HUDEP-2 (cell line): ENCODE results near the gene ALDH1B1.
"Not testable (repeated sequence)": the region's sequence is repeated elsewhere in the genome, so short reads cannot be mapped to it uniquely, and the experiment has no call there.

Source experiments
- DNase-seq, 76 experiments: peaks; one replicate each; lab custom pipeline; 2025; ENCODE audit not compliant: unreplicated experiment in 76 of 76; lab: John Stamatoyannopoulos, UW

ALDH1B1 gene

DNA sequence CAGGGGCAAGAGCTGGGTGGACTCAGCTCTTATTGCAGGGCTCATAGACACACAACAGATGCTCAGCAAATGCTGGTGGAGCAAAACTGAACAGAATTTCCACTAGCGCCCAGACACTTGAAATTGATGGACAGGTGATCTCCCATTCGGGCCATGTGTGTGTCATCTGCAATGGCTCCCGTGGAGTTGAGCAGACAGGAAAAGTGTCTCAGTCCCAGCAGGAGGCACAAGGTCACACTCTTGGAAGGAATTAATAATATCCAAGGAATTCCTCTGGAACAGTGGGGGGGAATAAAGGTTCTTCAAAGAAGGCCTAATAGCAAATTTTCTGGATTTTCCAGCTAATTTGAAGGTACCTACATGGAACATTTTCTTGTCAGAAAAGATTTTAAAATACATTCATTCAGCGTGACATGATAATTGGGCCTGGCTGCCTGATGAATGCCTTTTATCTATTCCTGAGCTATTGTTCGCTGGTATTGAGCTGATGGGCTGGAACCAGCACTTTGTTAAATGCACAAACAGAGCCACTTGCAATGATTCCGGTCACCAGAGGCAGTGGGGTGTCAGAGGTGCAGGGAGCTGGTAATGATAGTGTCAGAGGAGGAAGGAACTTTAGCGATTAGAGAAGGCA, 31.5 kb upstream of the ALDH1B1 start:
- no peak for DNase-seq

DNA sequence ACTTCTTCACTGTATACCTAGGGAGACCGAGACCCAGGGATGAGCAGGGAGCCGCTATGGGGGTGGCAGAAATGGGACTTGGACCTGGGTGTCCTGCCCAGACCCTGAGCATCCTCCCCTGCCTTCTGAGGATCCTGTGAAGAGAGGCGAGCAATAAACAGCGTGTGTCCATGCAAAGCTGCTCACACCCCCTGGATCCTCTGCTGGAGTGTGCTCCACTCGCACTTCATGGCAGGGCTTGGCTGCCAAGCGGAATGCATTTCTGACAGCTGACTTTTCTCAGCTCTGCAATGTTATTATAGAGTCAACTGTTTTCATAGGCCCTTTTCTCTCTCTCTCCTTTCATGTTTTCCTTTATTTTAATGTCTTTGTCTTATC, 31.0 kb upstream of the ALDH1B1 start:
- DNase-seq = no peak

DNA sequence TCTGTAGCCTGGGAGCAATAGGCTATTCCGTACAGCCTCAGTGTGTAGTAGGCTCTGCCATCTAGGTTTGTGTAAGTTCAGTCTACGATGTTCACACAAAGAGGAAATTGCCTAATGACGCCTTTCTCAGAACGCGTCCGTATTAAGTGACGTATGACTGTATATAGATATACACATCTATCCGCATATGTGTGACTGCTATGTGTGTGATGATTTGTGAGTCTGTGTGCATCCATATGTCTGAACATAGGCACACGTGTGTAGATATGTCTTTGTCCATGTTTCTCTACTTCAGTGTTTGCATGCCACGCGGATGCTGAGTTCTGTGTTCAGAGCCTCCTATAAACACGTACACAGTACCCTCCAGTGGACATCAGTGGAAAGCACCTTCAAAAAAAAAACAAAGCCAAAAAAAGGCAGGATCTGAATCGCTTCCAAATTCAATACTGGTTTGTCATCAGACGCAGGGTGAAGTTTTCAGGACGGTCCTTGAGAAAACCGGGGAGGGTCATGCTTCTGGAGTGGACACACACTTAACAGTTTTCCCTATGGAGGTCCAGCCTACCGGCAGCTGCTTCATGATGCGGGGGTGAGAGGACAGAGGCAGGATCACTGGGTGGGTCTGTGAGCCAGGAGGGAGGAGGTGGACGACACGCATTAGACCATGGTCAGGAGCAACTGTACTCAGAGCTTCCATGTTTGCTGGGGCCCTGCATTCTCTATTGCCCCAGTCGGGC, 29.5 kb upstream of the ALDH1B1 start:
- DNase-seq = peak in 15 of 76 experiments; percentile 1 to 27 (median 8)

DNA sequence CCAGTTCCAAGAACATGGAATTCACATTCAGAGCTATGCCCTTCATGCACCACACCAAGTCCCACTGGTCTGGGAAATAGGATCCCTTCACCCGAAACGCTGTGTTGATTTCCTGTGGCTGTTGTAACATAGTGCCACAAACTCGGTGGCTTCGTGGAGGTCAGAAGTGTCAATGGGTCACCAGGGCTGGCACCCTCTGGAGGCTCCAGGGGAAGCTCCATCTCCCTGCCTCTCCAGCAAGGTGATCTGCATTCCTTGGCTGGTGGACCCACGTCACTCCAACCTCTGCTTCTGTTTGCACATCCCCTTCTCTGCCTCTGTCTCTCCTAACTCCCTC, 28.9 kb upstream of the ALDH1B1 start:
- no peak for DNase-seq

DNA sequence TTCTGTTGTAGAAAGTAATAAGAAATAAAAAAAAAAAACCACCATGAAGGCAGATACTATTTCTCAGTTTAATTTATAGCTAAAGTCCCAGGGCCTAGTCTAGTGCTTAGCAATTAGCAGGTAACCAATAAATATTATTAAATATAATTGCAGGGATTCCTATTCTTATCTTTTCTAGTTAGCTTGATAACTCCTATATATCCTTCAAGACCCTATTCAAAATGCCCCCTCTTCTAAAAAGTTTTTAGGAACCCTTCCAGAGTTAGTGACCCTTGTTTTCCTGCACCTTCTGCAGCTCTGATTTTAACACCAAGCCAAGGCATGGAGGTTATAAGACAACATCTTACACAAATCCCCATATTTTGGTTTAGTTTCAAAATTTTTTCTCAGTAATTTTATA, 24.6 kb upstream of the ALDH1B1 start:
- no peak for DNase-seq

DNA sequence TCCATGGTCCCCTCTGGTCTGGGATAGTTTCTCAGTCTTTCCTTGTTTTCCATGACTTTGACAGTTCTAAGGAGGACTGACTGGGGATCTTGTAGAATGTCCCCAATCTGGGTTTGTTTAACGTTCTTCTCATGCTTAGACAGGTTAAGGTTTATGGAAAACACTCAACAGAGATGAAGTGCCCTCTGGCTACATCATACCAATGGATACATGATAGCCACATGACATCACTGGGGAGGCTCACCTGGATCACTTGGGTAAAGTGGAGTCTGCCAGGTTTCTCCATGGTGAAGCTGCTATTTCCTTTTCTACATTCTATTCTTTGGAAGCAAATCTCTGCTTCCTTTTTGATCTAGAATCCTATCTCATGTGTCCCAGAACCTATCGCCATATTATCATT, 23.8 kb upstream of the ALDH1B1 start:
- no peak for DNase-seq

DNA sequence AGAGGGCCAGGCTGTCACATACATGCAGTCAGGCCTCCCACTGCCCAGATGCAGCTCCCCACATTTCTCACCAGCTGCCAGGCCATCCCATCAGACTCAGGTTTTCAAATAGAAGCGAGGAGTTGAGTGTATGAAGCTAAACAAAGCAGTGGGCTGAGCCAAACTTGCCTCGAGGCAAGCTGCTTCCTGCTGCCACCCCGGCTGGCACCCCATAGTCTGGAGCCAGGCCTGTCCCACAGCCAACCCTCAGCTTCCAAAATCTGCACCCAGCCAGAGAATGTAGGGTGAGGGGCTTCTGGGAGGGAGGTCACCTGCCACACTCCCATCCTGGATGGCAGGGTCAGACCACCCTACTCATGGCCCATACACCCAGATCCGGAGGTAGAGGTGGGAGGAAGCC, 22.3 kb upstream of the ALDH1B1 start:
- DNase-seq = no peak

DNA sequence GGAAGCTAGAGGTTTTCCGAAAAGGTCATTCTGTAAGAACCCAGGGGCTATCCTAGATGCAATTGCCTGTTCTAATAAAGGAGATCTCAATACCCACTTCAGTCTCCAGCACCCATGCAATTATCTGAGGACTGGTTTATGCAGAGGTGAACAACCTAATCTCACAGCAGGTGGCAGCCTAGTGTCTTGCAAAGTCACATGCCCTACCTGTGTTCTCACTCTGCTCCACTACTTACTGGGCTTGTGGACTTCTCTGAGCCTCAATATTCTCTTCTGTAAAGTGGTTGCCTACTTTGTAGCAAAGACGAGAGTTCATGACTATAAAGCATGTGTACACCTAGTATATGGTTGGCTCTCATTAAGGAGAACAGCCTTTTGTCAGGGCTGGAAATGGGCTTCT, 21.0 kb upstream of the ALDH1B1 start:
- DNase-seq = peak in 22 of 76 experiments; percentile 2 to 42 (median 14)

DNA sequence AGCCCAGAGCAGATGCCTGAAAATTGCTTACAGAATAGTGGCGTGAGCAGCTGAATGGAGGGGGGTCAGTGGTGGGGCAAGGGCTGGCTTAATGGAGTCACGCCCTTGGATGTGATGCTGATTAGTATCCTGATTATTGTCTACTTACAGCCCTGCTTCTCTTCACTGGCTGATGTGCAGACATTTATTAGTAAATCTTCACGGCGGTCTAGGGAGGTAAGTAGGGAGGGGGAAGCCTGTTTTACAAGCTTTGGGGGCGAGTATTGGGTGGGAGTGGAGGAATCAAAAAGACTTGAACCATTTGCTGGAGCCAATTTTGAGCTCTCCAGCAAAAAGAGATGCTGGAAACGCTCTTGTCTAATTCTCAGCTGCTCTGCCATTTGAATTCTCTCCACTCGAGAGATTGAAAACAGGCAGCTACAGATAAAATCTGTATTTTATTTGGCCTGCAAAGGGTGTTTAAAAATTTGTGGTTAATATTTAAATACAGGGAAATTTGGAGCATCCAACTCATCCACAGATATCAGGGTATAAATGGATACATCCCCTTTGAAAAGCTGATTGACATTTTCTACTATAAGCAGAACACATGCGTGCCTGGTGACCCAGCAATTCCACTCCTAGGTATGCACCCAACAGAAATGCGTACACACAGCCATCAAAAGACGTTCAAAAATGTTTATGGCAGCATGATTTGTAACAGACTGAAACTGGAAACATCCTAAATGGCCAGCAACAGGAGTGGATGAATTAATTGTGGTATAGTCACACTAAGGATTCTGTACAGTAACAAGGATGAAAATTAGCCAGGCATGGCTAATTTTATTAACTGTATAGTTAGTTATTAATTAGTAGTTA, 19.5 kb upstream of the ALDH1B1 start:
- DNase-seq = no peak

DNA sequence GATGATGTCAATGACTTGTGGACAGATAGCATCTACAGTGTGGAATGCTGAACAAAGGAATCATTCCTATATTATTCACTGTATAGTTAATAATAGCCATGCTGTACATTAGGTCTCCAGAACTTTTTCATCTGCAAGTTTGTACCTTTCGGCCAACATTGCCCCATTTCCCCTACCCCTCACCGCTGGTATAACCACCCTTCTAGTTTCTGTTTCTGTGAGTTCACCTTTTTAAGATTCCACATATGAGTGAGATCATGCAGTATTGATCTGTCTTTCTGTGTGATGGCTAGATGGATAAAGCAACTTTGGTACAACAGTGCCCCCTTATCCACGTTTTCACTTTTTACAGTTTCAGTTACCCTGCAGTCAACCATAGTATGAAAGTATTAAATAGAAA, 18.8 kb upstream of the ALDH1B1 start:
- no peak for DNase-seq

DNA sequence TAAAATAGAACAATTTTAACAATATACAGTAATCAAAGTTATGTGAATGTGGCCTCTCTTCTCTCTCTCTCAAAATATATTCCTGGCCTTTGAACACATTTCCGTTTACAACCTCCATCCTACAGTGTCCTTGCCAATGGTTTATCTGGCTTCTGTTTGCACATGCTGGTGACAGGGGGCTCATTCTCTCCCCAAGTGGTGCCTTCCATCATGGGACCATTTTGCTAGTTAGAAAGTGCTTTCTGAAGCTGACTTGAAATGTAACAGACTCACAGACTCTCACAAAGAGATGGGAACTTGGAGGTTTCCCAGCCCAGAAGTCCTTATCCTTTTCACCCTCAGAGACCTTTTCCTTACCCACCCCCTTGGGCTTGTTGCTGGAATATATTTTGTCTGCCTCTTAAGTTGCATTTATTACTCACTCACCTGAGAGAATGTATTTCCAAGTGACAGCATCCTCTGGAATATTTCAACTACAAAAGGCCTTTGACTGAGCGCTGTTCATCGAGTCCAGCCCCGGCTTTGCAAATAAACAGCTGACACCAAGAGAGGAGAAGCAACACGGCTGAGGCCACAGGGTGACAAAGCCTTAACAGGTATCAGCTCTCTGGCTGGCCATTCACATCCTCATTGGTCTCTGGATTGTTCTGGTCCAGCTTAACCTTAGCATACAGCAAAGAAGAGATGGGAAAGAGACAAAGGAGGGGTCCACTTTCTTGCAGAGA, 17.5 kb upstream of the ALDH1B1 start:
- no peak for DNase-seq

DNA sequence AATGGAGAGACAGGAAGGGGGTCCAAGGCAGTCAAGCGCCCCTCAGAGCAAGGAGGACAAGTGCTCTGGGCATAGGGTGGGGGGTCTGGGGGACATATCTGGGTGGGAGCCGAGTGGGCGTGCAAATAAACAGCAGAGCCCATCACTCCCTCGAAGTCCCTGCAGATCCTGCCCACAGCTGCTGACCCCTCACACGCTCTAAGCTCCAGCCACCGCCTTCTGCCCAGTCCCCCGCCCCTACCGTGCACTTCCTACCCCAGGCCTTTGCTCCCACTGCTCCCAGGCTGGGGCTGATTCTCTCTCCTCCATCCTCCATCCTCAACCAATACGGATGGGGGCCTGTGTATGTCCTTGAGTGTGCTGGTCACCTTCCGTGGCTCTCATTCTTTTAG, 16.9 kb upstream of the ALDH1B1 start:
- DNase-seq = no peak

DNA sequence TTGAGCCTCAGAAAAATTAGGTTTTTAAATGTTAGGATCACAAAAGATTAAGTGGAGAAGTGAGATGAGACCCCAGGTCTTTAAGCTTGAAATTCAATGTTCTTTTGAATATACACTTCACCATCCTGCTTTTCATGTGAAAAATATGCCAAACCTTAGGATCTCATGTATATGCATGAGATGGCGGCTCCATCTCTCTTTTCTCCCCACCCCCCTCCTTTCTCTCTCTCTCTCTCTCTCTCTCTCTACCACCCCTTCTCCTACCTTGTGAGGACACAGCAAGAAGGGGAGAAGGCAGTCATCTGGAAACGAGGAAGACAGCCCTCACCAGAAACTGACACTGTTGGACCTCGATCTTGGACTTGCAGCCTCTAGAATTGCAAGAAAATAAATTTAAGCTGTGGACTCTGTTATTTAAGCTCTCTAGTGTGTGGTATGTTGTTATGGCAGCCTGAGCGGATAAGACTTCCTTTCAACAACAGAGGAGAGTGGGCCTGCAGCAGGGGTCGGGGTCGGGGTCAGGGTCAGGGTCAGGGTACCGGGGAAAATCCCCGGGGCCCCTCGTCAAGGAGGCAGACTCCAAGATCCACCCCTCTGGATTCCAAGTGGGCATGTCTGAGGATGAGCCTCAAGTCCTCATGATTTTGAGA, 16.4 kb upstream of the ALDH1B1 start:
- no peak for DNase-seq

DNA sequence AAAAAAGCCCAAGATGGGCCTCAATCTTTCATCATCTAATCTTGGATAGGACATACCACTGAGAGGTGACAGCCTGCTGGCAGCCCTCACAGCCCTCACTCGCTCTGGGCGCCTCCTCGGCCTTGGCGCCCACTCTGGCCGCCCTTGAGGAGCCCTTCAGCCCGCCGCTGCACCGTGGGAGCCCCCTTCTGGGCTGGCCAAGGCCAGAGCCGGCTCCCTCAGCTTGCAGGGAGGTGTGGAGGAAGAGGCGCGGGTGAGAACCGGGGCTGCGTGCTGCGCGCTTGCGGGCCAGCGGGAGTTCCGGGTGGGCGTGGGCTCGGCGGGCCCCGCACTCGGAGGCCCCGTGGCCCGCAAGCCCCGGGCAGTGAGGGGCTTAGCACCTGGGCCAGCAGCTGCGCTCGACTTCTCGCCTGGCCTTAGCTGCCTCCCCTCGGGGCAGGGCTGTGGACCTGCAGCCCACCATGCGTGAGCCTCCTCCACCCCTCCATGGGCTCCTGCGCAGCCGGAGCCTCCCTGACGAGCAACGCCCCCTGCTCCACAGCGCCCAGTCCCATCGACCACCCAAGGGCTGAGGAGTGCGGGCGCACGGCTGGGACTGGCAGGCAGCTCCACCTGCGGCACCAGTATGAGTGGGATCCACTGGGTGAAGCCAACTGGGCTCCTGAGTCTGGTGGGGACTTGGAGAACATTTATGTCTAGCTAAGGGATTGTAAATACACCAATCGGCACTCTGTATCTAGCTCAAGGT, 15.0 kb upstream of the ALDH1B1 start:
- DNase-seq = not testable (repeated sequence)

DNA sequence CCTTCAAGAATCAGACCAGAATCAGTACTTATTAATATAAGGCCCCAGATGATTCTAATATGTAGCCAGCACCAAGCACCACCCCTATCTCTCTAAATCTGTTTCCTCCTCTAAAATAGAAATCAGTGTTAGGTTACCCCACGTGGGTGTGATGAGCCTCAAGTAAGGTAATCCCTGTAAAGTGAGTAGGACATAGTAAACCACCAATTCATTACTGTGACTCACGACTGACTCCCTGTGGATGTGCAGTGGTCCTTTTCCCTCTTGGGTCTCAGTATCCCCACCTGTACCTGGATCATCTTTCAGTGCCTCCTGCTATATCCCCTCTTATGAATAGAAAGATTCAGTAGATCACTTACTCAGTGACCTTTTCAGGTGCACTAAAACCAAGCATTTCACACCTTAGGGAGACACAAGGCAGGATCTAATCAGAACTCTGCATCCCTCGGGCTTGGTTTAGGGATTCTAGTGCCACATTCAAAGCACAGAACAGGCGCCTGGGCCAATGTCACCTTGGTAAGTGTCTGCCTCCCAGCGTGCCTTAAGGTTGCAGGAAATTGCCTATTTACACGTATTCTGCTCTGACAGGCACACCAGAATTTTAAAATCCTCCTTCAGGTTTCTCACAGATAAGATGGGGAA, 12.2 kb upstream of the ALDH1B1 start:
- DNase-seq = no peak

DNA sequence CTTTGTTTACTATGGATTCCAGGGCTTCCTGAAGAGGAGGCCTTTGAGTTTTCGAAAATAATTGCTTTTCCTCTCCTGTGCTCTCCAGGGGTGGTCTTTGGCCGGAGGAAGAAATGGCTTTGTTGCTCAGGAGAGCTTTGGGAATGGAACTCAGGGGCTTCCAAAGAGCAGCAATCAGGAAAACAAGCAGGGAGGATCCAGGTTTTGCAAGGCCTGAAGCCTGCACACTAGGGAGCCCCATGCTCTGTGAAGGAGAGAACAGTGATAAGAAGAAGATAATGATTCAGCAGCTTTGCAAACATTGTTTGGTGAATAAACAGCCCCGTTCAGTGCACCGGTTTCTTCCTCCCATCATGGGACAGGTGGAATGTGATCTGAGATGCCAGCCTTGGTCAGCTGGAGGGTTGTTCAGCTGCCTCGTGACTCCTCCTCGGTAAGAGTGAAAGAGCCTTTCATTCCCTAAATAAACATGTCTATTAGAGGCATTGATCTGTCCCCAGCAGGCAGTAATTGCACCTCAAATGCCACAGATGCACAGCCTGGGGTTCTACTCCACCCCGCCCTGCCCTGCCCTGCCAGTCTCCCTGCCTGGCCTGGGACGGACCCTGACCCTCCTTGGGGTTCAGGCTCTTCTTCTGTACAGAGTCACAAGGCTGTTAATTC, 11.5 kb upstream of the ALDH1B1 start:
- DNase-seq = peak in 4 of 76 experiments; percentile 3 to 8 (median 7)

DNA sequence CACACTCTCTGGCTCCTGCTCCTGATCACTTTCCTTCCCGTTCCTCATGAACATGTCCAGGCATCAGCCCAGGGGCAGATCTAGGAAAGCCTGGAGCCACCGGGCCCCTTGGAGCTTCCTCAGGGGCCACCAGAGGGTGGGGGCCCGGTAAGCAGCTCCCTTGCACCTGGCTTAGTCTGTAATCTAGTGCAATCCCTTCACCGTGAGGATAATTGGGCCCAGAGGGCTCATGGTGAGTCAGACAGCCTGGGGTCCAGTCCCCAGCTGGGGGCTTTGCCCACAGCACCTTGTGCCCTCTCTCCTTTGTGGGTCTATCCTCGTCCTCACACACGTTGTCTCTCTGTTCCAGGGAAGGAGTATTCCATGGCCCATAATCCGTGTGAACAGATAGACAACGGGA, 10.4 kb upstream of the ALDH1B1 start:
- DNase-seq = no peak

DNA sequence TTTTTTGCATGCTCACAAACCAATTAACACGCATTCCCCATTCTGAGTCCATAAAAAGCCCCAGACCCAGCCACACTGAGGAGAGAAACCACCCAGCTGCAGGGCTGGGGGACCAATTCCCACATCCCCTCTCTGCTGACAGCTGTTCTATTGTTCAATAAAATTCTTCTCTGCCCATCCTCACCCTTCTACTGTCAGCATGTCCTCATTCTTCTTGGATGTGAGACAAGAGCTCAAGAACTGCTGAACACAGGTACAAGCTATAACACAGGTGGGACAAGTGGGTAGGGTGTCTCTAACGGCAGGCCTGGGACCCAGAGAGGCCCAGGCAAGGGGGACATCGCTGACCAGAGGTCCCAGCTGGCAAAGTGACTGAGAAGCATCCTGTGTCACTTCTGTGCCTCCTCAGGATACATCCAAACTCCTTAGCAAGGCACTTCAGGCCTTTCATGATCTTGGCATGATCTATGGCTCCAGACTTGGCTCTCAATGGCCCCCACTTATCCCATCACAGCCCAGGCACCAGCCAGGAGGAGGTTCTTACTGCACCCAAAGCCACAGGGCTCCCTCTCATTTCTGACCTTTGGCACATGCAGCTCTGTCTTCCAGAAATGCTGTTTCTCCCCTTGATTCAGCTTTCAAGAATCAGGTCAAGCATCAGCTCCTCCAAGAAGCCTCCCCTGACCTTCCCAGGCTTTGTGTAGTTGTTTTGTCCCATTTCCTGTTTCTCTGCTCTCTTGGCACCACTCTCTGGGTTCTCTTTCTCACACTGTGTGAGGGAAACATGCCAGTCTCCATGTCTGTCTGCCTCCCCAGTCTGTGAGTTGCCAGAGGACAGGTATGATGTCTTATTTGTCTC, 7.3 kb upstream of the ALDH1B1 start:
- no peak for DNase-seq
